Progenitor cell of endocrine pancreas (in vitro differentiated cells): ENCODE data around the gene THEMIS2. TPM values are rescaled to one million over a fixed set of nuclear protein-coding genes. Genes with fewer than 3 reads are reported as not detected.
A peak's percentile ranks its signal among the peaks of the same experiment; 100 is the strongest.
"Not testable (repeated sequence)": the region's sequence is repeated elsewhere in the genome, so short reads cannot be mapped to it uniquely, and the experiment has no call there.

Experiments
- DNase-seq: peaks from one replicate; pipeline ENCODE4 v3.0.0; 2021; ENCODE audit warnings: low spot score; ENCODE audit not compliant: unreplicated experiment
- H3K27ac Mint-ChIP-seq: 2 replicates; pipeline ENCODE4 v1.8.0; 2021; ENCODE audit warnings: mild to moderate bottlenecking, moderate library complexity, mixed read lengths
- H3K27me3 Mint-ChIP-seq: 2 replicates; pipeline ENCODE4 v1.8.0; 2021; ENCODE audit warnings: mixed read lengths
- H3K36me3 Mint-ChIP-seq: 2 replicates; pipeline ENCODE4 v1.8.0; 2022; ENCODE audit warnings: mixed read lengths; ENCODE audit not compliant: insufficient read depth
- H3K4me1 Mint-ChIP-seq: 2 replicates; pipeline ENCODE4 v1.8.0; 2021; ENCODE audit warnings: low read depth, mixed read lengths
- H3K4me3 Mint-ChIP-seq: 2 replicates; pipeline ENCODE4 v1.8.0; 2021; ENCODE audit warnings: low read depth, mild to moderate bottlenecking, moderate library complexity, mixed read lengths
- H3K9me3 Mint-ChIP-seq: 2 replicates; pipeline ENCODE4 v1.8.0; 2021; ENCODE audit warnings: low read depth, mixed read lengths
- long read RNA-seq: library from polyadenylated mRNA; unstranded; transcript quantifications from one replicate; pipeline ENCODE4 v2.0.0, GENCODE V29; 2020
- total RNA-seq: library from RNA; stranded (reverse); gene quantifications from 2 replicates; pipeline ENCODE4 v1.2.1, GENCODE V29; 2021
- TF ChIP-seq, protein P1 (sequence below): fragments of 200-600 bp; sonication (generic); IDR thresholded peaks from one replicate; pipeline ENCODE4 v1.5.0; 2021; ENCODE audit warnings: antibody characterized with exemption, mild to moderate bottlenecking; ENCODE audit not compliant: unreplicated experiment

THEMIS2 gene
- total RNA-seq = 3.0 and 3.3 TPM in 2 replicates
- long read RNA-seq, partial matches to known transcripts = 0 of 2 reads
- long read RNA-seq, other reads (novel, unspliced or antisense) = 1 of 2 reads

DNA sequence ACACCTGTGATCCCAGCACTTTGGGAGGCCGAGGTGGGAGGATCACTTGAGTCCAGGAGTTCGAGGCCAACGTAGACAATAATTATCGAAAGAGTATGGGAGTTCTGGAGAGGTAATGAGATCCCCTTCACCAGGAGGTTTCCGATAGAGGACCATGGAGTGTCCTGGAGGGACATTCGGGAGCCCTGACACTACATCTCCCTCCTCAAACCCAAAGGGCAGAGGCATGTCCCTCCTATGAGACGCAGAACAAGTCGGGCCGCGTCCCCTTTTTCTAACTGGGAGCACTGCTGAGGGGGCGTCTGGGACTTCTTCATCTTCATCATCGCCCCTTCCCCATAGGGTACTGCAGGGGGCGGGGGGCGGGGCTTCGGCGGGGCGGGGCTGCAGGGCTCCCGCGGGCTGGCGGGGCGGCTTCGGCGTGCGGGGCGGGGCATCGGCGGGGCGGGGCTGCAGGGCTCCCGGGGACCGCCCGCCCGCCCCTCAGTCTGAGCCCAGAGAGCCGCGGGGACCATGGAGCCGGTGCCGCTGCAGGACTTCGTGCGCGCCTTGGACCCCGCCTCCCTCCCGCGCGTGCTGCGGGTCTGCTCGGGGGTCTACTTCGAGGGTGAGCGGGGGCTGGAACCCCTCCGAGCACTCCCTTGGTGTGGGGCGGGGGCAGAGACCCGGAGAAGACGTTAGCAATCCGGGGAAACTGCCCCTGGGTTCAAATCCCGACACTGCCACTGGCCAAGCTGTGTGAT, at the start of gene THEMIS2:
THEMIS2 (plus strand) TSS at position 486 of the 743 bp plus-strand sequence; CDS start at position 514, 28 bp downstream.
- Mint-ChIP-seq H3K27ac (peak within 1 kb of the TSS; percentile 31), H3K4me3 (peak within 1 kb of the TSS; percentile 74)
- peak; percentile 41 for DNase-seq

DNA sequence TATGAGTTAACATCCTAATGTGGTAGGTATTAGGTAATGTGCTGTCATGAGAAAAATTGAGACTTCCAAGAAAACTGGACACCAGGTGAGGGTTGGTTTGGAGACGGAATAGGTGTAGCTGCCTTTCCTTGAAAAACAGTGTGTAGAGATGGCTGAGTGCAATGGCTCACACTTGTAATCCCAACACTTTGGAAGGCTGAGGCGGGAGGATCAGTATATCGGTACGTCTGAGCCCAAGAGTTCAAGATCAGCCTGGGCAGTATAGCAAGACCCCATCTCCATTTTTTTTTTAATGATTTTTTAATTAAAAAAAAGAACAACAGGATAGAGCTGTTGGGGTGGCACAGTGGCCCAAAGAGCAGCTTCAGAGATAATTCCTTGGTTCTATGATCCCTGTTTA, 48.6 kb upstream of the THEMIS2 start:
- no peak overlapping the region for H3K27ac Mint-ChIP-seq
- no peaks in the 10 kb centered on the region for H3K9me3 Mint-ChIP-seq
- no peaks in the 10 kb centered on the region for H3K4me1 Mint-ChIP-seq
- H3K4me3 Mint-ChIP-seq = no peak overlapping the region
- peaks cover 10% of the 10 kb centered on the region for H3K36me3 Mint-ChIP-seq
- DNase-seq = no peak
- TF ChIP-seq, protein P1, sequence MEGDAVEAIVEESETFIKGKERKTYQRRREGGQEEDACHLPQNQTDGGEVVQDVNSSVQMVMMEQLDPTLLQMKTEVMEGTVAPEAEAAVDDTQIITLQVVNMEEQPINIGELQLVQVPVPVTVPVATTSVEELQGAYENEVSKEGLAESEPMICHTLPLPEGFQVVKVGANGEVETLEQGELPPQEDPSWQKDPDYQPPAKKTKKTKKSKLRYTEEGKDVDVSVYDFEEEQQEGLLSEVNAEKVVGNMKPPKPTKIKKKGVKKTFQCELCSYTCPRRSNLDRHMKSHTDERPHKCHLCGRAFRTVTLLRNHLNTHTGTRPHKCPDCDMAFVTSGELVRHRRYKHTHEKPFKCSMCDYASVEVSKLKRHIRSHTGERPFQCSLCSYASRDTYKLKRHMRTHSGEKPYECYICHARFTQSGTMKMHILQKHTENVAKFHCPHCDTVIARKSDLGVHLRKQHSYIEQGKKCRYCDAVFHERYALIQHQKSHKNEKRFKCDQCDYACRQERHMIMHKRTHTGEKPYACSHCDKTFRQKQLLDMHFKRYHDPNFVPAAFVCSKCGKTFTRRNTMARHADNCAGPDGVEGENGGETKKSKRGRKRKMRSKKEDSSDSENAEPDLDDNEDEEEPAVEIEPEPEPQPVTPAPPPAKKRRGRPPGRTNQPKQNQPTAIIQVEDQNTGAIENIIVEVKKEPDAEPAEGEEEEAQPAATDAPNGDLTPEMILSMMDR = no peak
- no peaks in the 10 kb centered on the region for H3K27me3 Mint-ChIP-seq

More for the DNA sequence above, at the start of gene THEMIS2:
- TF ChIP-seq, protein P1 = no peak
- Mint-ChIP-seq H3K9me3 (no peaks in the 10 kb centered on the region), H3K36me3 (no peaks in the 10 kb centered on the region), H3K27me3 (peaks cover 12% of the 10 kb centered on the region), H3K4me1 (peaks cover 6% of the 10 kb centered on the region)

DNA sequence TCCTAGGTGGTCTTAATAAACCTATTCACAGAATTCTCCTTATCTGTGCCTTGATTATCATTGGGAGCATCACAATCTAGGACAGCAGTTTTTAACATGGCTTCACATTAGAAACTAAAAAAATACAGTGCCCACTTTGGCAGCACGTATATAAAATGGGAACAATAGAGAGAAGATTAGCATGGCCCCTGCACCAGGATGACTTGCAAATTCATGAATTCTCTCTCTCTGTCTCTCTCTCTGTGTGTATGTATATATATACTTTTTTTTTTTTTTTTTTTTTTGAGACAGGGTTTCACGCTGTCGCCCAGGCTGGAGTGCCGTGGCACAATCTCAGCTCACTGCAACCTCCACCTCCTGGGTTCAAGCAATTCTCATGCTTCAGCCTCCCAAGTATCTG, 47.9 kb upstream of the THEMIS2 start:
- H3K4me1 Mint-ChIP-seq = no peaks in the 10 kb centered on the region
- H3K36me3 Mint-ChIP-seq = peaks cover 8% of the 10 kb centered on the region
- no peak overlapping the region for H3K27ac Mint-ChIP-seq
- TF ChIP-seq, protein P1 = no peak
- H3K27me3 Mint-ChIP-seq = no peaks in the 10 kb centered on the region
- H3K4me3 Mint-ChIP-seq = no peak overlapping the region
- no peaks in the 10 kb centered on the region for H3K9me3 Mint-ChIP-seq
- DNase-seq = no peak

- Mint-ChIP-seq H3K4me1 (peaks cover 10% of the 10 kb centered on the region), H3K27ac (peak overlapping the region; percentile 99), H3K4me3 (peak overlapping the region; percentile 96)
- not testable (repeated sequence) for H3K9me3 Mint-ChIP-seq, DNase-seq, H3K27me3 Mint-ChIP-seq, H3K36me3 Mint-ChIP-seq
Observed at GRCh38 chr1:27829339-27829960, 42.9 kb upstream of the THEMIS2 start.

- Mint-ChIP-seq H3K27me3 (no peaks in the 10 kb centered on the region), H3K4me1 (peaks cover 10% of the 10 kb centered on the region), H3K4me3 (peak within 1 kb of the TSS; percentile 96), H3K36me3 (peaks cover 1% of the 10 kb centered on the region), H3K27ac (peak within 1 kb of the TSS; percentile 99), H3K9me3 (no peaks in the 10 kb centered on the region)
- peak; percentile 82 for DNase-seq
- TF ChIP-seq, protein P1 = no peak
Observed at GRCh38 chr1:27830621-27831440, 41.5 kb upstream of the THEMIS2 start, which contains the start of gene PPP1R8. Gene PPP1R8 (plus strand): TSS chr1:27830782. CDS start chr1:27830836, 54 bp downstream.
